Measurements from ENCODE around the gene ACSM3.

ACSM3 gene

DNA sequence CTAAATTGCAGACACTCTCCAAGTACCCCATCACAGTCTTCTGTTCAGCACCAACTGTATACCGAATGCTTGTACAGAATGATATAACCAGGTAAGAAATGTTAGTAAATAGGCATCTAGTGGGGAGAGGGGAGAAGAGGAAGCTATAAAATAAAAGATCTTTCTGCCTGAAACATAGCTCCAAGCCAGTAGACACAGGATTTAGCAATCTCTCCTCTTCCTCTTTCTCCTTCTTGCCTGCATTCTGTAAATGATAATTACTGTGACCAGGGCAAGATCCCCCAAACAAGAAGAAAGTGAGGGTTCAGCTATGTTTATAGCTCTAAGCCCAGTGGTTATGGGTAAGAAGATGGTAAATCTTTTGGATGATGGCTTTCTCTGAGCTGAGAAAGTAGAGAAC lies 17.9 kb downstream of the ACSM3 start:
- H3K9me3 ChIP-seq (ENCODE audit: insufficient read depth, low read depth, low read length): no peaks in the 10 kb centered on the region
- H3K79me2 ChIP-seq (ENCODE audit: insufficient read depth, low read length): no peaks in the 10 kb centered on the region
- no peak overlapping the region for H2AFZ ChIP-seq (ENCODE audit: low read length)
- no peaks in the 10 kb centered on the region for H4K20me1 ChIP-seq (ENCODE audit: insufficient read depth, low read length, poor library complexity, severe bottlenecking)
- no peaks in the 10 kb centered on the region for H3F3A ChIP-seq (ENCODE audit: low read depth)
- TF ChIP-seq, protein P1, sequence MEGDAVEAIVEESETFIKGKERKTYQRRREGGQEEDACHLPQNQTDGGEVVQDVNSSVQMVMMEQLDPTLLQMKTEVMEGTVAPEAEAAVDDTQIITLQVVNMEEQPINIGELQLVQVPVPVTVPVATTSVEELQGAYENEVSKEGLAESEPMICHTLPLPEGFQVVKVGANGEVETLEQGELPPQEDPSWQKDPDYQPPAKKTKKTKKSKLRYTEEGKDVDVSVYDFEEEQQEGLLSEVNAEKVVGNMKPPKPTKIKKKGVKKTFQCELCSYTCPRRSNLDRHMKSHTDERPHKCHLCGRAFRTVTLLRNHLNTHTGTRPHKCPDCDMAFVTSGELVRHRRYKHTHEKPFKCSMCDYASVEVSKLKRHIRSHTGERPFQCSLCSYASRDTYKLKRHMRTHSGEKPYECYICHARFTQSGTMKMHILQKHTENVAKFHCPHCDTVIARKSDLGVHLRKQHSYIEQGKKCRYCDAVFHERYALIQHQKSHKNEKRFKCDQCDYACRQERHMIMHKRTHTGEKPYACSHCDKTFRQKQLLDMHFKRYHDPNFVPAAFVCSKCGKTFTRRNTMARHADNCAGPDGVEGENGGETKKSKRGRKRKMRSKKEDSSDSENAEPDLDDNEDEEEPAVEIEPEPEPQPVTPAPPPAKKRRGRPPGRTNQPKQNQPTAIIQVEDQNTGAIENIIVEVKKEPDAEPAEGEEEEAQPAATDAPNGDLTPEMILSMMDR (conservative IDR thresholded peaks at IDR 0.05; ENCODE audit: low read length): no peak
- no peak for TF ChIP-seq EZH2phosphoT487 (IDR thresholded peaks at IDR 0.05; ENCODE audit: borderline replicate concordance)
- no peaks in the 10 kb centered on the region for H3K9me2 ChIP-seq (replicated peaks; ENCODE audit: low read depth, low read length)
- H3K4me1 ChIP-seq (ENCODE audit: insufficient read depth, low read length, poor library complexity, severe bottlenecking): no peaks in the 10 kb centered on the region
- no peak overlapping the region for H3K4me2 ChIP-seq (ENCODE audit: low read depth, low read length, poor library complexity, severe bottlenecking)
- no peaks in the 10 kb centered on the region for H3K27me3 ChIP-seq (ENCODE audit: insufficient read depth, low read length, poor library complexity, severe bottlenecking)
- H3K4me3 ChIP-seq (ENCODE audit: low read length, poor library complexity, severe bottlenecking): no peak overlapping the region
- no peak overlapping the region for H3K9ac ChIP-seq (ENCODE audit: low read depth, low read length, poor library complexity, severe bottlenecking)
- H3K36me3 ChIP-seq (ENCODE audit: insufficient read depth, low read length): no peaks in the 10 kb centered on the region

DNA sequence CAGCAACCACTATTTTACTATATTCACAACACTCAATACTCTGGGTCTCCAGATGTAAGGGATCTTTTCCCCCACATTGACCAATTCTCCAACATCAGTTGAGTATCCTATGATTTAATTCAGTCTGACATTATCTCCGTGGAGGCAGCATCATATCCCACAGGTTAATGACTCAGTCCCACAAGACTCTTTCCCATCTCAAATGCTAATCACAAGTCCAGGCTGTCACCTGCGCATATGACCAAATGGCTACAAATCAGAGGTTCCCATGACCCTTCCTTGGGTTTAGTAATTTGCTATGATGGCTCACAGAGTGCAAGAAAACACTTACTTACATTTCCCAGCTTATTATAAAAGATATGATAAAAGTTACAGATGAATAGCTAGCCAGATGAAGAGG lies 18.7 kb downstream of the ACSM3 start:
- no peak overlapping the region for H3K9ac ChIP-seq (ENCODE audit: low read depth, low read length, poor library complexity, severe bottlenecking)
- H3K9me3 ChIP-seq (ENCODE audit: insufficient read depth, low read depth, low read length): no peaks in the 10 kb centered on the region
- H3K9me2 ChIP-seq (replicated peaks; ENCODE audit: low read depth, low read length): no peaks in the 10 kb centered on the region
- no peaks in the 10 kb centered on the region for H3K36me3 ChIP-seq (ENCODE audit: insufficient read depth, low read length)
- no peak overlapping the region for H3K4me2 ChIP-seq (ENCODE audit: low read depth, low read length, poor library complexity, severe bottlenecking)
- no peak overlapping the region for H3K4me3 ChIP-seq (ENCODE audit: low read length, poor library complexity, severe bottlenecking)
- no peaks in the 10 kb centered on the region for H3K4me1 ChIP-seq (ENCODE audit: insufficient read depth, low read length, poor library complexity, severe bottlenecking)
- no peak for TF ChIP-seq EZH2phosphoT487 (IDR thresholded peaks at IDR 0.05; ENCODE audit: borderline replicate concordance)
- TF ChIP-seq, protein P1 (conservative IDR thresholded peaks at IDR 0.05; ENCODE audit: low read length): no peak
- H4K20me1 ChIP-seq (ENCODE audit: insufficient read depth, low read length, poor library complexity, severe bottlenecking): no peaks in the 10 kb centered on the region
- H2AFZ ChIP-seq (ENCODE audit: low read length): no peak overlapping the region
- H3F3A ChIP-seq (ENCODE audit: low read depth): no peaks in the 10 kb centered on the region
- no peaks in the 10 kb centered on the region for H3K79me2 ChIP-seq (ENCODE audit: insufficient read depth, low read length)
- no peaks in the 10 kb centered on the region for H3K27me3 ChIP-seq (ENCODE audit: insufficient read depth, low read length, poor library complexity, severe bottlenecking)

DNA sequence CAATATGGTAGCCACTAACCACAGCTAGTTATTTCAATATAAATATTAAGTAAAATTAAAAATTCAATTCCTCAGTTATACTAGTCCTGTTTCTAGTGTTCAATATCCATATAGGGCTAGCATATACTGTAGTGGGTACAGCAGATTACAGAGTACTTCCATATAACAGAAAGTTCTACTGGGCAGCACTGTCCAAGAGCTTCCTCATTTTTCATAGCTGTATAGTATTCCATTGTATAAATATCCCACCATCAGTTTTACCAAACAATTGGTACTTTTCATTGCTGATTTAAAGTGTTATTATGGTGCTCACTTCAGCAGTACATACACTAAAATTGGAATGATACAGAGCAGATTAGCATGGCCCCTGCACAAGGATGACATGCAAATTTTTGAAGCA lies 20.4 kb downstream of the ACSM3 start:
- H3K9me3 ChIP-seq (ENCODE audit: insufficient read depth, low read depth, low read length): no peaks in the 10 kb centered on the region
- H3K4me2 ChIP-seq (ENCODE audit: low read depth, low read length, poor library complexity, severe bottlenecking): no peak overlapping the region
- H3K79me2 ChIP-seq (ENCODE audit: insufficient read depth, low read length): no peaks in the 10 kb centered on the region
- no peaks in the 10 kb centered on the region for H3K9me2 ChIP-seq (replicated peaks; ENCODE audit: low read depth, low read length)
- H3F3A ChIP-seq (ENCODE audit: low read depth): no peaks in the 10 kb centered on the region
- no peaks in the 10 kb centered on the region for H4K20me1 ChIP-seq (ENCODE audit: insufficient read depth, low read length, poor library complexity, severe bottlenecking)
- no peaks in the 10 kb centered on the region for H3K27me3 ChIP-seq (ENCODE audit: insufficient read depth, low read length, poor library complexity, severe bottlenecking)
- no peaks in the 10 kb centered on the region for H3K4me1 ChIP-seq (ENCODE audit: insufficient read depth, low read length, poor library complexity, severe bottlenecking)
- H3K9ac ChIP-seq (ENCODE audit: low read depth, low read length, poor library complexity, severe bottlenecking): no peak overlapping the region
- no peak overlapping the region for H3K4me3 ChIP-seq (ENCODE audit: low read length, poor library complexity, severe bottlenecking)
- TF ChIP-seq, protein P1 (conservative IDR thresholded peaks at IDR 0.05; ENCODE audit: low read length): no peak
- no peak for TF ChIP-seq EZH2phosphoT487 (IDR thresholded peaks at IDR 0.05; ENCODE audit: borderline replicate concordance)
- H3K36me3 ChIP-seq (ENCODE audit: insufficient read depth, low read length): no peaks in the 10 kb centered on the region
- no peak overlapping the region for H2AFZ ChIP-seq (ENCODE audit: low read length)

All from Loucy (cell line).